SK-N-SH treated with all-trans-retinoic acid at 6 μM for 48 hours (cell line): ENCODE results near the gene KRTAP4-16.
"Not testable (repeated sequence)": the region's sequence is repeated elsewhere in the genome, so short reads cannot be mapped to it uniquely, and the experiment has no call there.

Experiments used
- ATAC-seq: fragments of 200-7000 bp; cut with Tn5 transposase; 3 replicates; pipeline ENCODE4 v1.9.1; 2020; ENCODE audit warnings: mild to moderate bottlenecking, moderate library complexity
- ARNTL ChIP-seq: fragments of 450-650 bp; formaldehyde crosslinking; IDR thresholded peaks from 2 replicates; pipeline ENCODE4 v1.5.0; 2020; ENCODE audit warnings: low read depth, mild to moderate bottlenecking, moderate library complexity, borderline replicate concordance
- BACH2 ChIP-seq: fragments of 250-450 bp; sonication (Bioruptor Pico); IDR thresholded peaks from 2 replicates; pipeline ENCODE4 v1.9.0; 2021; ENCODE audit warnings: mild to moderate bottlenecking, borderline replicate concordance
- CREB5 ChIP-seq: fragments of 250-450 bp; sonication (Bioruptor Pico); IDR thresholded peaks from 2 replicates; pipeline ENCODE4 v1.5.1; 2020; ENCODE audit warnings: low read depth, mild to moderate bottlenecking, moderate library complexity
- CSDC2 ChIP-seq: fragments of 250-450 bp; sonication (Bioruptor Pico); IDR thresholded peaks from 2 replicates; pipeline ENCODE4 v1.5.0; 2020; ENCODE audit warnings: mild to moderate bottlenecking, moderate library complexity
- CSRNP3 ChIP-seq: fragments of 250-450 bp; sonication (Bioruptor Pico); IDR thresholded peaks from 2 replicates; pipeline ENCODE4 v1.5.1; 2021; ENCODE audit warnings: mild to moderate bottlenecking, moderate library complexity
- ESRRG ChIP-seq: fragments of 250-450 bp; sonication (Bioruptor Pico); IDR thresholded peaks from 2 replicates; pipeline ENCODE4 v1.6.1; 2021; ENCODE audit warnings: mild to moderate bottlenecking
- GLIS3 ChIP-seq: fragments of 250-450 bp; sonication (Bioruptor Pico); IDR thresholded peaks from 2 replicates; pipeline ENCODE4 v1.5.0; 2020; ENCODE audit warnings: mild to moderate bottlenecking, moderate library complexity
- ISL1 ChIP-seq: fragments of 250-450 bp; sonication (Bioruptor Pico); IDR thresholded peaks from 2 replicates; pipeline ENCODE4 v2.1.2; 2022; ENCODE audit warnings: mild to moderate bottlenecking, moderate library complexity
- OSR1 ChIP-seq: fragments of 250-450 bp; sonication (Bioruptor Pico); IDR thresholded peaks from 2 replicates; pipeline ENCODE4 v1.8.0; 2022; ENCODE audit warnings: moderate library complexity, mild to moderate bottlenecking, inconsistent platforms
- PATZ1 ChIP-seq: fragments of 250-450 bp; sonication (Bioruptor Pico); IDR thresholded peaks from 2 replicates; pipeline ENCODE4 v1.8.0; 2020; ENCODE audit warnings: mild to moderate bottlenecking, moderate library complexity, borderline replicate concordance
- POU6F1 ChIP-seq: fragments of 250-450 bp; sonication (Bioruptor Pico); IDR thresholded peaks from 2 replicates; pipeline ENCODE4 v1.8.0; 2021; ENCODE audit warnings: low read depth, mild to moderate bottlenecking, moderate library complexity, borderline replicate concordance
- PPARA ChIP-seq: fragments of 250-450 bp; sonication (Bioruptor Pico); IDR thresholded peaks from 2 replicates; pipeline ENCODE4 v1.5.0; 2020; ENCODE audit warnings: mild to moderate bottlenecking, borderline replicate concordance
- RARB ChIP-seq: fragments of 250-450 bp; sonication (Bioruptor Pico); IDR thresholded peaks from 2 replicates; pipeline ENCODE4 v1.8.0; 2021; ENCODE audit warnings: mild to moderate bottlenecking, moderate library complexity
- SNAI2 ChIP-seq: fragments of 250-450 bp; sonication (Bioruptor Pico); IDR thresholded peaks from 2 replicates; pipeline ENCODE4 v1.5.0; 2020; ENCODE audit warnings: mild to moderate bottlenecking, moderate library complexity
- TCF4 ChIP-seq: fragments of 250-450 bp; sonication (Bioruptor Pico); IDR thresholded peaks from 2 replicates; pipeline ENCODE4 v1.8.0; 2021; ENCODE audit warnings: mild to moderate bottlenecking, moderate library complexity, borderline replicate concordance
- TOX ChIP-seq: fragments of 250-450 bp; sonication (Bioruptor Pico); IDR thresholded peaks from 2 replicates; pipeline ENCODE4 v1.8.0; 2021; ENCODE audit warnings: mild to moderate bottlenecking, moderate library complexity, borderline replicate concordance
- TSHZ2 ChIP-seq: fragments of 250-450 bp; sonication (Bioruptor Pico); IDR thresholded peaks from 2 replicates; pipeline ENCODE4 v1.5.0; 2020; ENCODE audit warnings: mild to moderate bottlenecking, moderate library complexity
- ZC3H10 ChIP-seq: fragments of 250-450 bp; sonication (Bioruptor Pico); IDR thresholded peaks from 2 replicates; pipeline ENCODE4 v1.5.1; 2021; ENCODE audit warnings: mild to moderate bottlenecking, moderate library complexity
- ZFP3 ChIP-seq: fragments of 250-450 bp; sonication (Bioruptor Pico); IDR thresholded peaks from 2 replicates; pipeline ENCODE4 v1.5.0; 2020; ENCODE audit warnings: mild to moderate bottlenecking, moderate library complexity
- ZFP30 ChIP-seq: fragments of 450-650 bp; formaldehyde crosslinking; IDR thresholded peaks from 2 replicates; pipeline ENCODE4 v1.5.0; 2022; ENCODE audit warnings: mild to moderate bottlenecking, moderate library complexity
- ZNF565 ChIP-seq: fragments of 450-650 bp; formaldehyde crosslinking; conservative IDR thresholded peaks from 2 replicates; pipeline ENCODE4 v1.5.0; 2020; ENCODE audit warnings: low read depth, mild to moderate bottlenecking, moderate library complexity
- ZNF70 ChIP-seq: fragments of 450-650 bp; formaldehyde crosslinking; IDR thresholded peaks from 2 replicates; pipeline ENCODE4 v1.5.0; 2020; ENCODE audit warnings: mild to moderate bottlenecking, moderate library complexity
- ZNF8 ChIP-seq: fragments of 450-650 bp; formaldehyde crosslinking; IDR thresholded peaks from 2 replicates; pipeline ENCODE4 v1.5.0; 2020; ENCODE audit warnings: mild to moderate bottlenecking, moderate library complexity

The KRTAP4-16 gene

GRCh38 chr17:41150026-41150425, 48.0 kb upstream of the KRTAP4-16 start:
- TF ChIP-seq PATZ1 (CRISPR knock-in tag) (no peak), ISL1 (CRISPR knock-in tag) (no peak), ZNF8 (CRISPR knock-in tag) (no peak), CSRNP3 (CRISPR knock-in tag) (no peak), ZC3H10 (CRISPR knock-in tag) (no peak), SNAI2 (CRISPR knock-in tag) (no peak), TSHZ2 (CRISPR knock-in tag) (no peak), ARNTL (no peak), PPARA (CRISPR knock-in tag) (no peak), CREB5 (CRISPR knock-in tag) (no peak), ZNF565 (CRISPR knock-in tag) (no peak), POU6F1 (CRISPR knock-in tag) (no peak), ESRRG (no peak), TOX (CRISPR knock-in tag) (no peak), CSDC2 (no peak), TCF4 (CRISPR knock-in tag) (no peak), ZFP30 (no peak), GLIS3 (CRISPR knock-in tag) (no peak)
- no peak for ATAC-seq

GRCh38 chr17:41149652-41149985, 47.6 kb upstream of the KRTAP4-16 start, which contains the start of gene KRTAP4-5:
KRTAP4-5 (minus strand) TSS chr17:41149825; CDS start chr17:41149767, 58 bp downstream.
- no peak for ATAC-seq
- TF ChIP-seq PPARA (CRISPR knock-in tag) (no peak), TOX (CRISPR knock-in tag) (no peak), ZC3H10 (CRISPR knock-in tag) (no peak), OSR1 (CRISPR knock-in tag) (no peak), PATZ1 (CRISPR knock-in tag) (no peak), ZFP3 (no peak), RARB (CRISPR knock-in tag) (no peak), ZNF565 (CRISPR knock-in tag) (no peak), TSHZ2 (CRISPR knock-in tag) (no peak), CSRNP3 (CRISPR knock-in tag) (no peak), BACH2 (no peak), SNAI2 (CRISPR knock-in tag) (no peak), CSDC2 (no peak), TCF4 (CRISPR knock-in tag) (no peak), GLIS3 (CRISPR knock-in tag) (no peak), ESRRG (no peak), ARNTL (no peak), ZNF70 (no peak)

GRCh38 chr17:41148971-41149651, 47.1 kb upstream of the KRTAP4-16 start:
- not testable (repeated sequence) for ATAC-seq
